22Rv1 (cell line): ENCODE results near the gene MATN3.

Source experiments
- H3K27ac ChIP-seq: fragments of 450-650 bp; 2 replicates; pipeline ENCODE4 v1.5.1; 2017
- CTCF ChIP-seq: fragments of 450-650 bp; IDR thresholded peaks from 2 replicates; pipeline ENCODE4 v1.5.1; 2017; ENCODE audit warnings: mild to moderate bottlenecking
- ZFX ChIP-seq: fragments of 450-650 bp; IDR thresholded peaks from 2 replicates; pipeline ENCODE4 v1.6.1; 2017; ENCODE audit warnings: antibody characterized with exemption, borderline replicate concordance

Gene MATN3

DNA sequence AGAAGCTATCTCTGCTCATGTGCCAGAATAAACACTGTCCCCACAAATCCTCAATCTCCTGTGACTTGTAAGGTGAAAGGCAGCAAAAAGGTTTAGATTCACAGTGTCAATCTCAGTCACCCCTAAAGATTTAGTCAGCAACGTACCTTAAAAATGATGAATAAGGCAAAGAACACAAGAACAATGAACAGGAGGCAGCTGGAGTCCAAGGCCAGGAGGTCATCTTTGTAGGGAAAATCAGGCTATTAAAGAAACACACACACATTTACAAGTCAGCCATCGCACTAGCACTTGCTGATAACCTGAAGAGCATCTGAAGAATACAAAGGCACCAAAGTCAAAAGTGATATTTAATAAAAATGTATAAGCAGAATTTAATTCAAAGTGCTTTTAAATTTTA is 22.4 kb upstream of the MATN3 start:
- no peak for TF ChIP-seq ZFX
- no peak for TF ChIP-seq CTCF
- no peak overlapping the region for H3K27ac ChIP-seq

- no peak overlapping the region for H3K27ac ChIP-seq
- TF ChIP-seq ZFX (no peak), CTCF (no peak)
These were observed 21.8 kb upstream of the MATN3 start for GRCh38 chr2:20034218-20034617.

GRCh38 chr2:20033322-20033721 is 20.9 kb upstream of the MATN3 start:
- TF ChIP-seq ZFX (no peak), CTCF (no peak)
- no peak overlapping the region for H3K27ac ChIP-seq

DNA sequence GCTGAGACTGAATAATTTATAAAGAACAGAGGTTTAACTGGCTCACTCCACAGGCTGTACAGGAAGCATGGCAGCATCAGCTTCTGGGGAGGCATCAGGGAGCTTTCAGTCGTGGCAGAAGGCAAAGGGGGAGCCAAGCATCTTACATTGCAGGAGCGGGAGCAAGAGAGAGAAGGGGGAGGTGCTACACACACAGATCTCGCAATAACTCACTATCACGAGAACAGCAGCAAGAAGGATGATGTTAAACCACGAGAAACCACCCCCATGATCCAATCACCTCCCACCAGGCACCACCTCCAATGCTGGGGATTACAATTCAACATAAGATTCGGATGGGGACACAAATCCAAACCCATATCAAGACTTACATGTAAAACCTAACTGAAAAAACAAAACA is 17.8 kb upstream of the MATN3 start:
- TF ChIP-seq ZFX (no peak), CTCF (no peak)
- no peak overlapping the region for H3K27ac ChIP-seq

- TF ChIP-seq ZFX, result no peak
- no peak for TF ChIP-seq CTCF
- H3K27ac ChIP-seq, result peak overlapping the region; percentile 29
These were observed 15.4 kb upstream of the MATN3 start for GRCh38 chr2:20027705-20028434.

GRCh38 chr2:20027260-20027677 is 14.8 kb upstream of the MATN3 start:
- TF ChIP-seq CTCF, result no peak
- H3K27ac ChIP-seq, result peak overlapping the region; percentile 29

GRCh38 chr2:20025065-20025786 is 12.8 kb upstream of the MATN3 start:
- no peak for TF ChIP-seq ZFX
- no peak for TF ChIP-seq CTCF
- H3K27ac ChIP-seq, result no peak overlapping the region
